Activated CD8-positive, alpha-beta memory T cell treated with anti-CD3 and anti-CD28 coated beads, Interleukin-2, amount 10 ng/mL, durations not matched to agents 7 days and 5 days (primary cell): ENCODE results near the gene AKAP1. TPM values are rescaled to one million over a fixed set of nuclear protein-coding genes. Genes with fewer than 3 reads are reported as not detected.
"Not testable (repeated sequence)": the region's sequence is repeated elsewhere in the genome, so short reads cannot be mapped to it uniquely, and the experiment has no call there.

Experiments
- ATAC-seq: fragments of 150-1000 bp; cut with Tn5 transposase; one replicate; pipeline ENCODE4 v1.10.0; 2021; ENCODE audit warnings: moderate library complexity
- CTCF ChIA-PET: fragments of 350-600 bp; sonication (Branson Sonifier 250); formaldehyde crosslinking; loops from one replicate; lab custom pipeline; 2021; ENCODE audit warnings: antibody characterized with exemption; lab: Charles Lee
- DNase-seq: peaks from one replicate; pipeline ENCODE4 v3.0.0-alpha.2; 2020
- H3K27ac Mint-ChIP-seq: one replicate; pipeline ENCODE4 v1.8.0; 2021; ENCODE audit warnings: mild to moderate bottlenecking, mixed read lengths
- H3K27me3 Mint-ChIP-seq: one replicate; pipeline ENCODE4 v1.8.0; 2021; ENCODE audit warnings: mixed read lengths
- H3K36me3 Mint-ChIP-seq: one replicate; pipeline ENCODE4 v1.8.0; 2021; ENCODE audit warnings: mild to moderate bottlenecking, mixed read lengths
- H3K4me1 Mint-ChIP-seq: one replicate; pipeline ENCODE4 v1.8.0; 2021; ENCODE audit warnings: mixed read lengths
- H3K4me3 Mint-ChIP-seq: one replicate; pipeline ENCODE4 v1.8.0; 2021; ENCODE audit warnings: mild to moderate bottlenecking, moderate library complexity, mixed read lengths
- H3K9me3 Mint-ChIP-seq: one replicate; pipeline ENCODE4 v1.8.0; 2022; ENCODE audit warnings: low read depth, mixed read lengths
- total RNA-seq, 2 experiments: library from RNA; stranded (reverse); gene quantifications; one replicate each; pipeline ENCODE4 v1.2.3, GENCODE V29; 2021

Gene AKAP1
- total RNA-seq, 2 experiments from 2014 or later = 28.0 to 38.3 TPM

- H3K27me3 Mint-ChIP-seq, H3K4me3 Mint-ChIP-seq, DNase-seq, H3K36me3 Mint-ChIP-seq, H3K9me3 Mint-ChIP-seq, ATAC-seq, H3K4me1 Mint-ChIP-seq, H3K27ac Mint-ChIP-seq: not testable (repeated sequence)
- CTCF ChIA-PET = interaction anchor here (1.0 to 1.4 kb wide), 2 partner anchors 12 to 18 kb away, joined by 3 read pairs; partner anchors contain the start of gene AKAP1
Observed at GRCh38 chr17:57102660-57103059, 17.6 kb downstream of the AKAP1 start.

- DNase-seq = no peak
- no peaks in the 10 kb centered on the region for H3K9me3 Mint-ChIP-seq
- H3K27me3 Mint-ChIP-seq = no peaks in the 10 kb centered on the region
- no peak overlapping the region for H3K27ac Mint-ChIP-seq
- CTCF ChIA-PET = no interaction called here
- peaks cover 5% of the 10 kb centered on the region for H3K4me1 Mint-ChIP-seq
- no peaks in the 10 kb centered on the region for H3K36me3 Mint-ChIP-seq
- ATAC-seq = no peak
- no peak overlapping the region for H3K4me3 Mint-ChIP-seq
Observed at GRCh38 chr17:57104461-57105175, 19.6 kb downstream of the AKAP1 start.

GRCh38 chr17:57105591-57105990 lies 20.5 kb downstream of the AKAP1 start:
- H3K9me3 Mint-ChIP-seq = no peaks in the 10 kb centered on the region
- no peaks in the 10 kb centered on the region for H3K36me3 Mint-ChIP-seq
- ATAC-seq (no peak), DNase-seq (no peak)
- H3K27ac Mint-ChIP-seq = no peak overlapping the region
- H3K4me3 Mint-ChIP-seq = no peak overlapping the region
- H3K27me3 Mint-ChIP-seq = no peaks in the 10 kb centered on the region
- peaks cover 5% of the 10 kb centered on the region for H3K4me1 Mint-ChIP-seq
- CTCF ChIA-PET = no interaction called here

DNA sequence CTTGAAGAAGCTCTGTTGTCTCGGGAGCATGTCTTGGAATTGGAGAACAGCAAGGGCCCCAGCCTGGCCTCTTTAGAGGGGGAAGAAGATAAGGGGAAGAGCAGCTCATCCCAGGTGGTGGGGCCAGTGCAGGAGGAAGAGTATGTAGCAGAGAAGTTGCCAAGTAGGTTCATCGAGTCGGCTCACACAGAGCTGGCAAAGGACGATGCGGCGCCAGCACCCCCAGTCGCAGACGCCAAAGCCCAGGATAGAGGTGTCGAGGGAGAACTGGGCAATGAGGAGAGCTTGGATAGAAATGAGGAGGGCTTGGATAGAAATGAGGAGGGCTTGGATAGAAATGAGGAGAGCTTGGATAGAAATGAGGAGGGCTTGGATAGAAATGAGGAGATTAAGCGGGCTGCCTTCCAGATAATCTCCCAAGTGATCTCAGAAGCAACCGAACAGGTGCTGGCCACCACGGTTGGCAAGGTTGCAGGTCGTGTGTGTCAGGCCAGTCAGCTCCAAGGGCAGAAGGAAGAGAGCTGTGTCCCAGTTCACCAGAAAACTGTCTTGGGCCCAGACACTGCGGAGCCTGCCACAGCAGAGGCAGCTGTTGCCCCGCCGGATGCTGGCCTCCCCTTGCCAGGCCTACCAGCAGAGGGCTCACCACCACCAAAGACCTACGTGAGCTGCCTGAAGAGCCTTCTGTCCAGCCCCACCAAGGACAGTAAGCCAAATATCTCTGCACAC lies 21.2 kb downstream of the AKAP1 start:
- DNase-seq = no peak
- no peaks in the 10 kb centered on the region for H3K9me3 Mint-ChIP-seq
- ATAC-seq = no peak
- H3K4me1 Mint-ChIP-seq = peaks cover 5% of the 10 kb centered on the region
- H3K36me3 Mint-ChIP-seq = no peaks in the 10 kb centered on the region
- no peaks in the 10 kb centered on the region for H3K27me3 Mint-ChIP-seq
- CTCF ChIA-PET = interaction anchor here (0.5 to 1.8 kb wide), 2 partner anchors 727 to 1151 kb away, joined by 3 to 6 read pairs; no protein-coding TSS in a partner anchor
- H3K27ac Mint-ChIP-seq = no peak overlapping the region
- H3K4me3 Mint-ChIP-seq = no peak overlapping the region

- DNase-seq = no peak
- H3K9me3 Mint-ChIP-seq = no peaks in the 10 kb centered on the region
- ATAC-seq = no peak
- H3K4me3 Mint-ChIP-seq = no peak overlapping the region
- H3K27me3 Mint-ChIP-seq = no peaks in the 10 kb centered on the region
- no peak overlapping the region for H3K27ac Mint-ChIP-seq
- CTCF ChIA-PET = interaction anchor here (0.5 to 1.8 kb wide), 3 partner anchors 19 to 1150 kb away, joined by 3 to 6 read pairs (median 4); no protein-coding TSS in a partner anchor
- peaks cover 3% of the 10 kb centered on the region for H3K4me1 Mint-ChIP-seq
- H3K36me3 Mint-ChIP-seq = no peaks in the 10 kb centered on the region
Observed at GRCh38 chr17:57106836-57107497, 21.9 kb downstream of the AKAP1 start.

DNA sequence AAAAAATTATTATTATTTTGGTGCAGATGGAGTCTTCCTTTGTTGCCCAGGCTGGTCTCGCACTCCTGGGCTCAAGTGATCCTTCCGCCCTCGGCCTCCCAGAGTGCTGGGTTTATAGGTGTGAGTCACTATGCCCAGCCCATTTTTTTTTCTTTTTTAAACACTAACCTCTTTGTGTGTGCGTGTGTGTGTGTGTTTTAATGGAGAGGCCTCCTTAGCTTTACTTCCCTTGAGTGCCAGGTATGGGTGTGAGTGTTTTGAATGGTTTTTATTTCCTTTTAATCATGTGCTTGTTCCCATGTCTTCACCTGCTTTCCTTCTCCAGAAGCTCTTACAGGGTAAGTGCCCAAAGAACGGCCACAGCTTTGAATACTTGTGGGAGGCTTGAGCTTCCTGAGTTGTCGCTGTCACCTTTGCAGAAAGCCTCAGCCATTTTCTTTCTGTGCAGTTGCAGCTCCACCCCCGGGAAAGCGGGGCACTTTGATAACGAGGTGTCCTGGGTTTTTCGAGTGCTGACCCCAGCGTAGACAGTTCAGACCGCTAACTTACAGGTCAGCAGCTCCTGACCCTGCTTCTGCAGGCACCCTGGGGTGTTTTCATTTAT lies 22.6 kb downstream of the AKAP1 start:
- Mint-ChIP-seq H3K9me3 (no peaks in the 10 kb centered on the region), H3K4me3 (no peak overlapping the region), H3K27me3 (no peaks in the 10 kb centered on the region), H3K36me3 (no peaks in the 10 kb centered on the region), H3K4me1 (no peaks in the 10 kb centered on the region), H3K27ac (no peak overlapping the region)
- CTCF ChIA-PET = interaction anchor here (0.9 to 1.8 kb wide), 3 partner anchors 14 to 726 kb away, joined by 3 to 6 read pairs (median 4); no protein-coding TSS in a partner anchor
- ATAC-seq = no peak
- no peak for DNase-seq

- no peak overlapping the region for H3K4me3 Mint-ChIP-seq
- no peaks in the 10 kb centered on the region for H3K9me3 Mint-ChIP-seq
- H3K27ac Mint-ChIP-seq = no peak overlapping the region
- no peaks in the 10 kb centered on the region for H3K4me1 Mint-ChIP-seq
- no peaks in the 10 kb centered on the region for H3K27me3 Mint-ChIP-seq
- ATAC-seq (no peak), DNase-seq (no peak)
- H3K36me3 Mint-ChIP-seq = no peaks in the 10 kb centered on the region
- CTCF ChIA-PET = interaction anchor here (0.9 to 2.3 kb wide), 2 partner anchors 13 to 675 kb away, joined by 3 to 7 read pairs; no protein-coding TSS in a partner anchor
Observed at GRCh38 chr17:57108671-57109392, 23.8 kb downstream of the AKAP1 start.

- Mint-ChIP-seq H3K27me3 (no peaks in the 10 kb centered on the region), H3K36me3 (no peaks in the 10 kb centered on the region), H3K27ac (no peak overlapping the region), H3K9me3 (no peaks in the 10 kb centered on the region), H3K4me1 (no peaks in the 10 kb centered on the region), H3K4me3 (no peak overlapping the region)
- DNase-seq (no peak), ATAC-seq (no peak)
- CTCF ChIA-PET = interaction anchor here (2.3 kb wide), 1 partner anchor 674 kb away, joined by 7 read pairs; no protein-coding TSS in a partner anchor
Observed at GRCh38 chr17:57109393-57110151, 24.5 kb downstream of the AKAP1 start.

GRCh38 chr17:57110152-57110542 lies 25.1 kb downstream of the AKAP1 start:
- H3K4me3 Mint-ChIP-seq = no peak overlapping the region
- H3K27me3 Mint-ChIP-seq = no peaks in the 10 kb centered on the region
- CTCF ChIA-PET = interaction anchor here (2.3 kb wide), 1 partner anchor 674 kb away, joined by 7 read pairs; no protein-coding TSS in a partner anchor
- H3K9me3 Mint-ChIP-seq = no peaks in the 10 kb centered on the region
- no peak for DNase-seq
- no peaks in the 10 kb centered on the region for H3K4me1 Mint-ChIP-seq
- no peaks in the 10 kb centered on the region for H3K36me3 Mint-ChIP-seq
- no peak overlapping the region for H3K27ac Mint-ChIP-seq
- ATAC-seq = no peak

- H3K27ac Mint-ChIP-seq = no peak overlapping the region
- H3K27me3 Mint-ChIP-seq = no peaks in the 10 kb centered on the region
- no peak overlapping the region for H3K4me3 Mint-ChIP-seq
- CTCF ChIA-PET = interaction anchor here (2.3 kb wide), 1 partner anchor 673 kb away, joined by 7 read pairs; no protein-coding TSS in a partner anchor
- no peaks in the 10 kb centered on the region for H3K9me3 Mint-ChIP-seq
- H3K4me1 Mint-ChIP-seq = no peaks in the 10 kb centered on the region
- no peaks in the 10 kb centered on the region for H3K36me3 Mint-ChIP-seq
- DNase-seq (no peak), ATAC-seq (no peak)
Observed at GRCh38 chr17:57110579-57111325, 25.7 kb downstream of the AKAP1 start.

DNA sequence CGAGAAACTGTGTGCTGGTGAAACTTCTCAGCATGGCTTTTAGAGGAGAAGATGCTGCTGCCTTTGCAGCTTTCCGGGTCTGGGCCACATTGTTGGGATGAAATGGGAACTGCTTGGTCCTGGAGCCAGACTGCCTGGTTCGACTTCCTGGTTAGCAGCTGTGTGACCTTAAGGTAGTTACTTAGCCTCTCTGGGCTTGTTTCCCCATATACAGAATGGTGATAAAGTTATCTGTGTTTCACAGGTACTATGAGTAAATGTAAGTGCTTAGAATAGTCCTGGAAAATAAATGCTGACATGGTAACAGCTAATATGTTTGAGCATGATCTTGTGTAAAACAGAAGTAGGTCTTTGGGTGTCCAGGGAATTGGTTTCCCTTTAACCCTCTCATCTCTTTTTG lies 26.3 kb downstream of the AKAP1 start:
- Mint-ChIP-seq H3K27me3 (no peaks in the 10 kb centered on the region), H3K4me1 (no peaks in the 10 kb centered on the region), H3K9me3 (no peaks in the 10 kb centered on the region), H3K36me3 (no peaks in the 10 kb centered on the region), H3K27ac (no peak overlapping the region), H3K4me3 (no peak overlapping the region)
- CTCF ChIA-PET = interaction anchor here (1.0 kb wide), 1 partner anchor 15 kb away, joined by 3 read pairs; no protein-coding TSS in a partner anchor
- DNase-seq = no peak
- no peak for ATAC-seq
